HG03342 (cell line): Measurements from ENCODE around the gene CXCL3.
A peak's percentile ranks its signal among the peaks of the same experiment; 100 is the strongest.
"Not testable (repeated sequence)": the region's sequence is repeated elsewhere in the genome, so short reads cannot be mapped to it uniquely, and the experiment has no call there.

Source experiments
- ATAC-seq: cut with Tn5 transposase; IDR thresholded peaks from one replicate; pipeline ENCODE4 v1.9.1; 2021; ENCODE audit warnings: mild to moderate bottlenecking, moderate library complexity; ENCODE audit not compliant: unreplicated experiment

CXCL3 gene

DNA sequence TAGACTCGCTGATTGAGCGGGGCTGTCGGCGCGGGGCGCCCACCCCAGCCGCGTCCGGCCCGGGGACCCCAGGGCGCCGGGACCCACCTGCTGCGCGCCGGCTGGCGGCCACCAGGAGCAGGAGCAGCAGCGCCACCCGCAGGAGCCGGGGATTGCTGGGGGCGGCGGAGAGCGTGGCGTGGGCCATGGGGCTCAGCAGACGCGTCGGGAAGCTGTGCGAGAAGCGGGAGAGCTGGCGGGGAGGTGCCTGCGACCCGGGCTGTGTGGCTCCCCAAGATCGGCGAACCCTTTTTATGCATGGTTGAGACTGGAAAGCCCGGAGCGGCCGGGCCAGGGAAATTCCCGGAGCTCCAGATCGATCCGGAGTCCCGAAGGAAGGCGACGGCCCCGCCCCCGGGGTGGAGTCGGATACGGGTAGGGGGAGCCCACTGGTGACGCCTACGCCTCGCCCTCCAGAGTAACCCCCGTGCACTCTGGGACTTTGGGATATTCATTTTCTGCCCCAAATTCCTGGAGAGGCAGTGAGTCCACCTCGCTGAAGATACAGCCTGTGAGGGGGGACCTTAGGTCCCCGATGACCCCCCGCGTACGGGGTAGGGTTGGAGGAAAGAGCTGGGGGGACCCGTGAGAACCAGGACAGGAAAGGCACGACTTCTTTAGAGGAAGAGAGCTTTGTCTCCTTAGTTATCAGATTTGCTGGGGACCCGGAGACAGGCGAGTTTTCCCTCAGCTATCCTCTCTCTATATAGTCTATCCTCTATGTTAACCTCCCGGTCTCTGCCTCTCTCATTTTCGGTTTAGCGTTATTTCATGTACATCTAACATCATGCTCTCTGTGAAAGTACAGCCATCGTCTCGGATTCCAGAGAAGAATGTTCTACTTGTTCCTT, at the start of gene CXCL3:
Gene CXCL3 (minus strand): TSS at position 265 of the 890 bp plus-strand sequence. CDS start 78 bp downstream, at position 187.
- ATAC-seq: peak; percentile 56

DNA sequence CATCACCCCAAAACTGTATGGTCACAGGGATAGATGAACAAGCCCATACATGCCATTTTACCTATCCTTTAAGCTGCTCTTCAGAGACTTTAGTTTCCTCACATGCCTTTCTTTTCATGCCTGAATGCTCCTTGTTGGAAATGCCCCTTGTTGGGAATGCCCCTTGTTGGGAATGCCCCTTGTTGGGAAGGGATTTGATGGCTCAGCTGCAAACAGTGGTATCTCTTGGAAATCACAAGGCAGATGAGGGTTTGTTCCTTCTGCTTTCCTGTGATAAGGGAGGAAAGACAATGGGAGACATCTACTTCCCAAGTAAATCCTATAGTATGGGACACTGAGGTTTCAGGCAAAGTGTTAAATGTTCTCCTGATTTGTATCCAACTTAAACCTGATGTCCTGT, 49.0 kb upstream of the CXCL3 start:
- ATAC-seq: no peak

DNA sequence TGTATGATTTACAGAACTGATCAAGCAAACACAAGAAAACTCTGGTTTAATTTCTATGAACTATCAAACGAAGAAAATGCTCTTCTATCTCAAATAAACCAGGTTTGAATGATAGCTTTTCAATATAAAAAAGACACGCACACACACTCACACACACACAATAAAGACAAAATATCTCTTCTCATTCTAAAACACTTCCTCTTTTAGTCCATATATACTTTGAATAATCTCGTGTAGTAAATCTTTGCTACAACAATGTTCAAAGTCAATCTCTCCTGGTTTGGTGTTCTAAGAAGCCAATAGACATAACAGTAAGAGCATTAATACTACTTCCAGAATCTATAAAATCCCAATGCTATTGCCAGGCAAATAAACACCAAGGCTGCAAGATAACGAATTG, 47.2 kb upstream of the CXCL3 start:
- no peak for ATAC-seq

GRCh38 chr4:74084984-74085383, 46.5 kb upstream of the CXCL3 start:
- no peak for ATAC-seq

GRCh38 chr4:74083546-74083945, 45.1 kb upstream of the CXCL3 start:
- no peak for ATAC-seq

DNA sequence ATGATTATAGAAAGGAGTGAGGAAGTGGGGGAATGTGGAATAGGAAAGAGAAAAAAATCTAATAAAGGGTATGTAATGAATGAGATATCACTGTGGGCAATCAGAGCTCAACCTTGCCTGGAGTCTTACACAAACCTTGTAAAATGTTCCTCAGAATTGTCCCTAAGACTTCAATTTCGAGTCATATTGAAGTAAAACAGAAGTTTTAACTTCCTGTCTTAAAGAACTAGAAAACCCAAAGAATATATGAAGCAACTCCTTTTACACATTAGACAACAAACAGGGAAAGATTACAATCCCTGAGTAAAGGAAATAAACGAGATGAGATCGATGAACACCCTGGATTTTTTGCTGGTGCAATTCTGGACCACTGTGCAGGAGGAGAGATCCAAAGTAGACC, 42.5 kb upstream of the CXCL3 start:
- no peak for ATAC-seq

DNA sequence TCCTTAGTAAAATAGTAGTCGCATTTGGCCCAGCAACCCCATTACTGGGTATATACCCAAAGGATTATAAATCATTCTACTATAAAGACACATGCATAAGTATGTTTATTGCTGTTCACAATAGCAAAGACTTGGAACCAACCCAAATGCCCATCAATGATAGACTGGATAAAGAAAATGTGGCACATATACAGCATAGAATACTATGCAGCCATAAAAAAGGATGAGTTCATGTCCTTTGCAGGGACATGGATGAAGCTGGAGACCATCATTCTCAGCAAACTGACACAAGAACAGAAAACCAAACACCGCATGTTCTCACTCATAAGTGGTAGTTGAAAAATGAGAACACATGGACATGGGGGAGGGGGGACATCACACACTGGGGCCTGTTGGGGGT, 41.9 kb upstream of the CXCL3 start:
- not testable (repeated sequence) for ATAC-seq

DNA sequence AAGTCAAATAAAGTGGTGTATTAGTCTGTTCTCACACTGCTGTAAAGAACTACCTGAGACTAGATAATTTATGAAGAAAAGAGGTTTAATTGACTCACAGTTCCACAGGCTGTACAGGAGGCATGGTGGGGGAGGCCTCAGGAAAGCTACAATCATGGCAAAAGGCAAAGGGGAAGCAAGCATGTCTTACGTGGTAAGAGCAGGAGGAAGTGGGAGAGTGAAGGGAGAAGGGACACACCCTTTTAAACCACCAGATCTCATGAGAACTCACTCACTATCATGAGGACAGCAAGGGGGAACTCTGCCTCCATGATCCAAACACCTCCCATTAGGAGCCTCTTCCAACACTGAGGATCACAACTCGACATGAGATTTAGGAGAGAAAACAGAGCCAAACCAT, 40.5 kb upstream of the CXCL3 start:
- not testable (repeated sequence) for ATAC-seq

GRCh38 chr4:74073358-74073757, 34.9 kb upstream of the CXCL3 start:
- no peak for ATAC-seq

DNA sequence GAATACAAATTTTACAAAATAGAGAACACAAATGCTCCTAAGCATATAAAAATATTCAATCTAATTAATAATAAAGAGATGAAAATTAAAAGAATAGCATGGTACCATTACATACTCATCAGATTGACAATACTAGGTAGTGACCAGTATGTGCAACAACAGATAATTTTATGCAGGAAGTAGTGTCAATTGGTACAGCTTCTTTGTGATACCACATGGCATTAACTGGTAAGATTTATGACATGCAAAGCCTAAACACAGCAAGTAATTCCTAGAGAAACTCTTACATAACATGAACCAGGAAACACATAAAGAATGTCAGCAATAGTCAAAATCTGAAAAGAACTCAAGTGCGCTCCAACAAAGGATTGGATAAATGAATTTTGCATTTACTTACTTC, 34.2 kb upstream of the CXCL3 start:
- no peak for ATAC-seq

DNA sequence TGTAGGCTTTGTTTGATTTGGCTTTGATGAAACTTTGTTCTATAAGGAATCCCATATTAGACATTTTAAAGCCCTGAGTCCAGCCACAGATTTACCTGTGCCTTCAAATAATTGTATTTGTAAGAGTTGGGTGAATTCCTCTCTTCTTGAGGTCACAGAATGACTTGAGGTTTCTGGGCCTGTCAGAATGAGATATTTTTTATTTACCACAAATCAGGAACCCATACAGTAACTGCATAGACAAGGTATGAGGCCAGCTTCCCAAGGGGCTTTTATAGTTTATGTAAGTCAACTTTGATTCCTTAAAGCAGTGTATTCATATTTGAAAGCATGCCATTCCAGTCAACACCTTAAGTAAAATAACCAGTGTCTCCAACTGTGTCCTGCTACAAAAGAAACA, 29.1 kb upstream of the CXCL3 start:
- ATAC-seq: no peak

GRCh38 chr4:74066232-74066631, 27.7 kb upstream of the CXCL3 start:
- no peak for ATAC-seq

DNA sequence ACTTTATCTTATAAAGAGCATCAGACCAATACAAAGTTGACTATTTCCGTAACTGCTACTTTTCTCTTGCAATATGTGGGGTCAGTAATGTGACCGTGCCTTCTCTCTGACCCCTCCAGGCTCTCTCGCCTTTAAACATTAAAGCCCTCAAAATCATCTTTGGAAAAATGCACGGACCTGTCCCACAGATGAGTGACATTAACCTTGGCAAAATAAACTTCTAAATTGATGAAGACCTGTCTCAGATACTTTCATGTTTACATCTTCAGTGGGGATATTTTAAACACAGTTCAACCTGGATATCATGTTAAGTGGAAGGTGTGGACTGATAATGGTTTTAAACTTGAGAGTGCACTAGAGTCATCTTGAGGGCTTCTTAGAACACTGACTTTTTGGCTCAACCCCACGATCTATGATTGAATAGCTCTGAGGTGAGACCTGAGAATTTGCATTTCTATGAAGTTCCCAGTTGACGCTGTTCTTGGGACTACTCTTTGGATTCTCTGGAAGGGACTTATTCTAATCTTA, 26.7 kb upstream of the CXCL3 start:
- no peak for ATAC-seq

DNA sequence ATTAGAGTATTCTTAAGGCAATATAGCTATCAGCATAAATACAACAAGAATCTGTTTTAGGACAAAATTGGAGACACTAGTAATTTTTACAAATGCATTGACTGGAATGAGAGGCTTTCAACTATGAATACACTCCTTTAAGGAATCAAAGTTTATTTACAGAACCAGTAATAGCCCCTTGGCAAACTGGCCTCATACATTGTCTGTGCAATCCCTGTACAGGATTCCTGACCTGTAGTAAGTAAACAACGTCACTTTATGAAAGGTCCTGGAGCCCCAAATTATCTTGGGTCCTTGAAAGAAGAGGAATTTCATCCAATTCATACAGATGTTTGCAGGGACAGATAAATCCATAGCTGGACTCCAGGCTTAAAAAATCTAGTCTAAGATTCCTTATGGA, 25.4 kb upstream of the CXCL3 start:
- no peak for ATAC-seq

- no peak for ATAC-seq
Observed at GRCh38 chr4:74062953-74063352, 24.5 kb upstream of the CXCL3 start.

GRCh38 chr4:74061430-74061829, 22.9 kb upstream of the CXCL3 start:
- ATAC-seq: no peak

DNA sequence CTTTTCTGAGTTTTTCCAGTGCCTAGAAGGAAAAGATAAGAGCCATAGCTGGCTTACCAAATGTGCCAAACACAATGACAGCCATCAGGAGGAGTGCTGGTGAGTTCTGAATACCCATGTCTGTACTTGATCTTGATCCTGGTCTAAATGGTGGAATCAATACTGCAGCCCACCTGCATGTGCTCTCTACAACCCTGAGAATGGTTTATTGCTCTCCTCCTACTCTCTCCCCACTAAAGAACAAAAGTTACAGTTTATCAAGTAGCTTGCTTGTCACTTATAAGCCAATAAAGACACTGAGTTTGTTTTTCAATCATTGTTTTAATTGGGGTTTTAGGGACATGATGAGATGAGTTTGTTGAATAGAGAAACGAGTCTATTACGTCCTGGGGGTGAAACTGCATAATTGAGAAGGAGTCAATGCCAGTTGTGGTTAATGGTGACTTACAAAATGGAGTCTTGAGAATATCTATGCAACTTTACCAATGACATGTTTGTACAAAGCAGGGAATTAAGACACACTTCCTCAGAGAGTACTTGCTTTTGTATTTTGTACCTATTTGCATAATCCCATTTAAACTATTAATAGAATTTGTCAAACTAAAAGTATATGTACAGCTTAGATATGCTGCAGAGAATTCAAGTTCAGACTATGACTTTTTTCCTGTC, 20.8 kb upstream of the CXCL3 start:
- no peak for ATAC-seq

DNA sequence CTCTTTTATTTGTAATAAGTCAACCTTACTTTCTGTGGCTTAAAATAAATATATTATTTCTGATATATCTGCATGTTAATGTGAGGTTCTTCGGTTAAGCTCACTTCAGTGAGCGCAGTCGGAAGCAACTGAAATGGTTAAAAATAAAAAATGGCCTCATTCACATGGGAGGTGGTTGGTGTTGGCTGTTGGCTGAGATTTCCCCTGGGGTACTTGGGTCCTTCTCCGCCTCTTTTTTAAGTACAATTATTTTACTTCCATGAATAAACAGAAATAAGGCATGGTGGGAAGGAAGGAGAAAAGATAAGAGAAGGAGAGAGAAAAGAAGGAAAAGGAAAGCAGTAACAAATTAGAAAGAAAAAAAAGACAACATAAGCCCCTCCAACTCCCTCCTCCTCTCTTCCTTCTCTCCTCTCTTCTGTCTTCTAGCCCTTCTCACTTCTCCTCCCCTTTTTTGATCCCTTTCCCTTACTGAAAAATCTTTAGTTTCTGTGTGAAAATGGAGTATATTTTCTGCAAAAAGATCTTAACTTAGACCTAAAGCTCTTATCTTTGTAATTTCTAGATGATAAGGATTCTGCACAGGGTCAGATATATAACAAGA, 19.7 kb upstream of the CXCL3 start:
- no peak for ATAC-seq

DNA sequence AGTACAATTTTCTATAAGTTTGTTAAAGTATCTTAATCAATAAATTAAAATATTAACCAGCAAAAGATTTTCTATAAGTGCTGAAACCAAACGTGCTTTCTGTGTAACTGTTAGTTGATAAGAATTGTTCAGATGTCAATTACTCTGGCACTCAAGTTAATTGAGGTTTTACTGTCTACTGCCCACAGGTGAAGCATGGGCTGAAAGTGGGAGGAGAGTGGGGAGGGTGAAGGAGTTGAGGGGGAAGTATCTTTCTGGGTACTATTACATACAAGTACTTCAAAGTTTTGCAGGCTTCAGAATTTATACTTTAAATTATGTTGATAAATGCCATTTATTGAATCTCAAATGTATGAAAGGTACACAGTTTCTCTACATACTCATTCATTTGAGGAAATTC, 19.1 kb upstream of the CXCL3 start:
- no peak for ATAC-seq

- ATAC-seq: no peak
Observed at GRCh38 chr4:74056858-74057562, 18.5 kb upstream of the CXCL3 start.
